Esophagus muscularis mucosa (tissue), 4 donors: Measurements from ENCODE around the gene ARAP1. TPM values are rescaled to one million over a fixed set of nuclear protein-coding genes. Genes with fewer than 3 reads are reported as not detected.

Experiments used
- DNase-seq: peaks from one replicate; pipeline ENCODE4 v3.0.0-alpha.2; 2017; ENCODE audit errors: extremely low spot score
- H3K27ac ChIP-seq, 4 donors: fragments of 200-600 bp; sonication (generic); replicated peaks in 1 of 4; 1 replicate in 3 of 4; 2 replicates in 1 of 4; pipeline ENCODE4 v1.5.1; 2016 to 2019; ENCODE audit warnings: mild to moderate bottlenecking in 1 of 4
- H3K27me3 ChIP-seq, 4 donors: fragments of 200-600 bp; sonication (generic); one replicate each; pipeline versions ENCODE4 v1.5.1 to v1.6.0; 2016 to 2019
- H3K36me3 ChIP-seq, 4 donors: fragments of 200-600 bp; sonication (generic); one replicate each; pipeline ENCODE4 v1.5.1; 2016 to 2019
- H3K4me1 ChIP-seq, 4 donors: fragments of 200-600 bp; sonication (generic); one replicate each; pipeline ENCODE4 v1.5.1; 2016 to 2019
- H3K4me3 ChIP-seq, 4 donors: fragments of 200-600 bp; sonication (generic); 1 replicate in 2 of 4; 2 replicates in 2 of 4; pipeline ENCODE4 v1.5.1; 2016 to 2019; ENCODE audit warnings: mild to moderate bottlenecking in 4 of 4, moderate library complexity in 1 of 4
- H3K9me3 ChIP-seq, 4 donors: fragments of 200-600 bp; sonication (generic); 1 replicate in 3 of 4; 2 replicates in 1 of 4; pipeline ENCODE4 v1.5.1; 2016 to 2019
- CTCF ChIP-seq, 3 experiments: fragments of 200-600 bp in 2 of 3; fragments of 450-650 bp in 1 of 3; sonication (generic) in 2 of 3; IDR thresholded peaks; one replicate each; pipeline ENCODE4 v1.5.1; 2017 to 2019; ENCODE audit warnings: antibody characterized with exemption in 3 of 3, mild to moderate bottlenecking in 2 of 3, moderate library complexity in 1 of 3
- EP300 ChIP-seq: sonication (generic); formaldehyde crosslinking; IDR thresholded peaks from one replicate; pipeline ENCODE4 v1.6.1; 2017; ENCODE audit warnings: antibody characterized with exemption
- POLR2A ChIP-seq: fragments of 450-650 bp; IDR thresholded peaks from one replicate; pipeline ENCODE4 v1.6.1; 2017; ENCODE audit warnings: antibody characterized with exemption, moderate library complexity, mild to moderate bottlenecking, low read depth
- POLR2AphosphoS5 ChIP-seq, 2 donors: sonication (generic); formaldehyde crosslinking; IDR thresholded peaks; one replicate each; pipeline ENCODE4 v1.6.1; 2017; ENCODE audit warnings: antibody characterized with exemption in 2 of 2
- WGBS: methylation state at CpG from one replicate; pipeline ENCODE4 v1.1.5; 2018; 5-methylcytosine and 5-hydroxymethylcytosine counted together
- intact Hi-C: fragments of 100-400 bp; cut with DNase I; formaldehyde crosslinking; loops from one replicate; pipeline ENCODE4 v1.15.1; 2023
- total RNA-seq, 4 donors: library from RNA; depleted of rRNA; stranded (reverse); fragments of >200 nt; gene quantifications; one replicate each; pipeline versions ENCODE4 v1.1.0 to v1.2.1, GENCODE V29; 2016

ARAP1 gene
- total RNA-seq, 4 donors from 2014 or later: 83.7 to 115 (median 110) TPM

DNA sequence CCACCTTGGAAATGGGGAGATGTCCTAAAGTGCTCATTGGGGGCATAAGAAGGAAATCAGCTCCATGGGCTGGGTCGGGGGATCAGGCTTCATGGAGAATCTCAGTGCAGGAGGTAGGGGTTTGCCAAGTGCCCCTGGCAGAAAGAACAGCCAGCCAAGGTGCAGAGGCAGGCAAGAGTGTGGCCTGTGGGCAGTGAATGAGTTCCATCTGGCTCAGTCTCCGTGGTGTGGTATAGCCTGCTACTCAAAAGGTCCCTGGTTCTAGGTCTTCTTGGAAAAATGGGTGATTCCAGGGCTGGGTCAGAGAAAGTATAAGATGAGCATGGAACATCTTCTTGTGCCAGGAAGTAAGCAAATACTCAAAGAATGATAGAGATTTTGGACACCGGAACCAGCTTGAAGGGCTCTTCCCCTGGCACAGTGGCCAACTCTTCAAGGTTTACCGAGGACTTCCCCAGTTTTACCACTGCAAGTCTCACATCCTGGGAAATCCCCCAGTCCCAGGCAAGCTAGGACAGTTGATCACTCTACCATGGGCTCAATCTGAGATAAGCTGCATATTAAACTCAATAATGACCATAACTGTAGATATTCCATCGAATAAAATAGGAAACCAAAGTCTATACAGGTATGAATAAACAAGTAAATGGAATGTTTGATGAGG is 10.6 kb upstream of the ARAP1 start:
- Histone ChIP-seq H3K27ac (no peak overlapping the region), H3K4me3 (no peak overlapping the region), H3K4me1 (peaks cover 0 to 8% (median 0%) of the 10 kb centered on the region in 4 donors), H3K36me3 (peaks cover 0 to 13% (median 7%) of the 10 kb centered on the region in 4 donors), H3K9me3 (no peaks in the 10 kb centered on the region), H3K27me3 (no peaks in the 10 kb centered on the region)
- intact Hi-C loops: no loop called here
- 85% methylated on average over 5 of the region's 5 CpGs for WGBS
- no peak for DNase-seq
- no peak for TF ChIP-seq POLR2A
- no peak for TF ChIP-seq EP300
- TF ChIP-seq CTCF (IDR thresholded peaks at IDR 0.05): no peak
- TF ChIP-seq POLR2AphosphoS5 (IDR thresholded peaks at IDR 0.05): no peak

GRCh38 chr11:72760539-72761405 is 8.6 kb upstream of the ARAP1 start:
- Histone ChIP-seq H3K4me1 (peaks cover 0 to 8% (median 0%) of the 10 kb centered on the region in 4 donors), H3K4me3 (no peak overlapping the region), H3K27ac (no peak overlapping the region), H3K36me3 (peaks cover 0 to 30% (median 20%) of the 10 kb centered on the region in 4 donors), H3K27me3 (no peaks in the 10 kb centered on the region), H3K9me3 (no peaks in the 10 kb centered on the region)
- intact Hi-C loops: no loop called here
- DNase-seq: no peak
- TF ChIP-seq EP300 (no peak), POLR2A (no peak), POLR2AphosphoS5 (IDR thresholded peaks at IDR 0.05) (no peak), CTCF (IDR thresholded peaks at IDR 0.05) (no peak)
- 85% methylated on average over 8 of the region's 8 CpGs for WGBS

DNA sequence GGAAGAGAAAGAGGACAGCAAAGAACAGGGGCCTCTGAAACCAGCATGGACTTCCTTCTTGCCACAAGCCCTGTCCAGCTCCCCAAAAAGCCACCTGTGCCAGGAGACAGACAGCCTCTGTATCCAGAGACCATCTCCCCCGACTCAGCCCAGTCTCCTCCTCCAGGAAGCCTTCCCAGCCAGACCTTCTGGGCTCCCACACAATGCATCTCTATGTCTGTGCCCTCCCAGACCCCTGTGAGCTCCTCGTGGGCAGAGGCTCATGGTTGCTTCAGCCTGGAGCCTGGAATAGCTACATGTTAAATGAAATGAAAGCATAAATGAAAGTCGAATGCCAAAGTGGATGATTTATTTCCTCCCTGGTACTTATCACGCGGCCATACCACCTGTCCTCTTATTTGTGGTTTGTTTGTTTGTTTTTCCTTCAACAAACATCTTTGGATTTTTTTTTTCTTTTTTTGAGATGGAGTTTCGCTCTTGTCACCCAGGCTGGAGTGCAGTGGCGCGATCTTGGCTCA is 7.3 kb upstream of the ARAP1 start:
- intact Hi-C loops: no loop called here
- TF ChIP-seq EP300: no peak
- 84% methylated on average over 8 of the region's 8 CpGs for WGBS
- peaks cover 0 to 35% (median 22%) of the 10 kb centered on the region in 4 donors for H3K36me3 ChIP-seq
- peaks cover 0 to 8% (median 0%) of the 10 kb centered on the region in 4 donors for H3K4me1 ChIP-seq
- no peak for DNase-seq
- no peak overlapping the region for H3K27ac ChIP-seq
- H3K27me3 ChIP-seq: no peaks in the 10 kb centered on the region
- no peak overlapping the region for H3K4me3 ChIP-seq
- no peaks in the 10 kb centered on the region for H3K9me3 ChIP-seq

- peaks cover 0 to 8% (median 0%) of the 10 kb centered on the region in 4 donors for H3K4me1 ChIP-seq
- H3K36me3 ChIP-seq: peaks cover 0 to 36% (median 24%) of the 10 kb centered on the region in 4 donors
- no peaks in the 10 kb centered on the region for H3K27me3 ChIP-seq
- H3K9me3 ChIP-seq: no peaks in the 10 kb centered on the region
- 58% methylated on average over 17 of the region's 17 CpGs for WGBS
- intact Hi-C loops: no loop called here
- no peak overlapping the region for H3K27ac ChIP-seq
- DNase-seq: no peak
- no peak overlapping the region for H3K4me3 ChIP-seq
- TF ChIP-seq POLR2AphosphoS5 (IDR thresholded peaks at IDR 0.05): no peak
- no peak for TF ChIP-seq POLR2A
- TF ChIP-seq EP300: no peak
- TF ChIP-seq CTCF (IDR thresholded peaks at IDR 0.05): no peak
Measured at GRCh38 chr11:72758690-72759389, 6.6 kb upstream of the ARAP1 start.
